Activated CD8-positive, alpha-beta T cell treated with anti-CD3 and anti-CD28 coated beads for 36 hours (primary cell): ENCODE results near the gene PALLD. TPM values are rescaled to one million over a fixed set of nuclear protein-coding genes. Genes with fewer than 3 reads are reported as not detected.
"Not testable (repeated sequence)": the region's sequence is repeated elsewhere in the genome, so short reads cannot be mapped to it uniquely, and the experiment has no call there.

ENCODE experiments used
- ATAC-seq: fragments of 200-7000 bp; cut with Tn5 transposase; one replicate; pipeline ENCODE4 v1.10.0; 2021; ENCODE audit warnings: mild to moderate bottlenecking, moderate library complexity
- CTCF ChIA-PET: fragments of 350-600 bp; sonication (Branson Sonifier 250); formaldehyde crosslinking; loops from one replicate; lab custom pipeline; 2021; ENCODE audit warnings: antibody characterized with exemption; lab: Charles Lee
- POLR2A ChIA-PET: fragments of 350-600 bp; sonication (Branson Sonifier 250); formaldehyde crosslinking; loops from one replicate; lab custom pipeline; 2021; ENCODE audit warnings: antibody characterized with exemption; lab: Charles Lee
- DNase-seq: peaks from one replicate; pipeline ENCODE4 v3.0.0-alpha.2; 2020
- H3K27ac Mint-ChIP-seq: one replicate; pipeline ENCODE4 v1.8.0; 2021; ENCODE audit warnings: mild to moderate bottlenecking, mixed read lengths
- H3K27me3 Mint-ChIP-seq: one replicate; pipeline ENCODE4 v1.8.0; 2021; ENCODE audit warnings: mixed read lengths
- H3K36me3 Mint-ChIP-seq: one replicate; pipeline ENCODE4 v1.8.0; 2021; ENCODE audit warnings: low read depth, mixed read lengths
- H3K4me1 Mint-ChIP-seq: one replicate; pipeline ENCODE4 v1.8.0; 2021; ENCODE audit warnings: low read depth, mixed read lengths
- H3K4me3 Mint-ChIP-seq: one replicate; pipeline ENCODE4 v1.8.0; 2021; ENCODE audit warnings: mild to moderate bottlenecking, moderate library complexity, mixed read lengths
- H3K9me3 Mint-ChIP-seq: one replicate; pipeline ENCODE4 v1.8.0; 2021; ENCODE audit warnings: mixed read lengths
- CTCF ChIP-seq: fragments of 200-600 bp; IDR thresholded peaks from one replicate; pipeline ENCODE4 v1.8.0; 2022; ENCODE audit warnings: antibody characterized with exemption, mild to moderate bottlenecking
- intact Hi-C: fragments of 100-400 bp; cut with micrococcal nuclease; formaldehyde crosslinking; loops from one replicate; pipeline ENCODE4 v1.10.0; 2022
- total RNA-seq, 2 experiments: library from RNA; stranded (reverse); gene quantifications; one replicate each; pipeline ENCODE4 v1.2.3, GENCODE V29; 2021

PALLD gene
- total RNA-seq, 2 experiments from 2014 or later: 0.41 to 0.60 TPM

- POLR2A ChIA-PET: no interaction called here
- H3K9me3 Mint-ChIP-seq: peaks cover 31% of the 10 kb centered on the region
These were observed 446.1 kb downstream of the PALLD start for GRCh38 chr4:168942985-168943384.

GRCh38 chr4:168945291-168945690 is 448.4 kb downstream of the PALLD start:
- intact Hi-C loops: no loop called here
- DNase-seq (no peak), ATAC-seq (no peak)
- Mint-ChIP-seq H3K9me3 (peaks cover 24% of the 10 kb centered on the region), H3K27ac (no peak overlapping the region), H3K4me3 (no peak overlapping the region), H3K36me3 (peaks cover 4% of the 10 kb centered on the region), H3K27me3 (no peaks in the 10 kb centered on the region), H3K4me1 (no peaks in the 10 kb centered on the region)
- CTCF ChIA-PET: no interaction called here
- POLR2A ChIA-PET: no interaction called here
- TF ChIP-seq CTCF: no peak

More at GRCh38 chr4:168942985-168943384, 446.1 kb downstream of the PALLD start:
- CTCF ChIA-PET: interaction anchor here (0.8 to 1.8 kb wide), 4 partner anchors 11 to 195 kb away, joined by 3 to 6 read pairs (median 4); no protein-coding TSS in a partner anchor
- ATAC-seq (peak; percentile 55), DNase-seq (no peak)
- Mint-ChIP-seq H3K36me3 (peaks cover 11% of the 10 kb centered on the region), H3K27me3 (no peaks in the 10 kb centered on the region), H3K27ac (no peak overlapping the region), H3K4me1 (no peaks in the 10 kb centered on the region), H3K4me3 (no peak overlapping the region)
- intact Hi-C loops: no loop called here
- TF ChIP-seq CTCF: peak; percentile 74

GRCh38 chr4:168952821-168953246 is 456.0 kb downstream of the PALLD start:
- H3K27me3 Mint-ChIP-seq, intact Hi-C loops, CTCF ChIA-PET, H3K27ac Mint-ChIP-seq, ATAC-seq, H3K4me1 Mint-ChIP-seq, H3K4me3 Mint-ChIP-seq, DNase-seq, H3K36me3 Mint-ChIP-seq: not testable (repeated sequence)
- POLR2A ChIA-PET: interaction anchor here (0.6 kb wide), 2 partner anchors 41 to 51 kb away, joined by 3 read pairs; no protein-coding TSS in a partner anchor
- H3K9me3 Mint-ChIP-seq: peaks cover 11% of the 10 kb centered on the region

GRCh38 chr4:168955674-168956073 is 458.8 kb downstream of the PALLD start:
- intact Hi-C loops: no loop called here
- CTCF ChIA-PET: no interaction called here
- ATAC-seq: no peak
- POLR2A ChIA-PET: no interaction called here
- no peaks in the 10 kb centered on the region for H3K4me1 Mint-ChIP-seq
- peaks cover 4% of the 10 kb centered on the region for H3K9me3 Mint-ChIP-seq
- peaks cover 7% of the 10 kb centered on the region for H3K36me3 Mint-ChIP-seq
- H3K4me3 Mint-ChIP-seq: no peak overlapping the region
- DNase-seq: no peak
- H3K27me3 Mint-ChIP-seq: peaks cover 1% of the 10 kb centered on the region
- no peak overlapping the region for H3K27ac Mint-ChIP-seq
- no peak for TF ChIP-seq CTCF

- no peak for TF ChIP-seq CTCF
- intact Hi-C loops: no loop called here
- peaks cover 12% of the 10 kb centered on the region for H3K36me3 Mint-ChIP-seq
- no peaks in the 10 kb centered on the region for H3K4me1 Mint-ChIP-seq
- ChIA-PET CTCF (interaction anchor here (1.0 kb wide), 1 partner anchor 18 kb away, joined by 3 read pairs; no protein-coding TSS in a partner anchor), POLR2A (no interaction called here)
- no peaks in the 10 kb centered on the region for H3K27me3 Mint-ChIP-seq
- ATAC-seq (no peak), DNase-seq (no peak)
- no peak overlapping the region for H3K4me3 Mint-ChIP-seq
- peaks cover 2% of the 10 kb centered on the region for H3K9me3 Mint-ChIP-seq
- no peak overlapping the region for H3K27ac Mint-ChIP-seq
These were observed 463.9 kb downstream of the PALLD start for GRCh38 chr4:168960716-168961115.
